Activated CD8-positive, alpha-beta memory T cell treated with anti-CD3 and anti-CD28 coated beads for 1 hour (primary cell): ENCODE data around the gene GRIP1.
"Not testable (repeated sequence)": the region's sequence is repeated elsewhere in the genome, so short reads cannot be mapped to it uniquely, and the experiment has no call there.

Experiments
- DNase-seq, 2 donors: peaks; one replicate each; pipeline ENCODE4 v3.0.0-alpha.2; 2020; ENCODE audit warnings: low read depth in 1 of 2; ENCODE audit errors: extremely low read depth in 1 of 2

GRIP1 gene

DNA sequence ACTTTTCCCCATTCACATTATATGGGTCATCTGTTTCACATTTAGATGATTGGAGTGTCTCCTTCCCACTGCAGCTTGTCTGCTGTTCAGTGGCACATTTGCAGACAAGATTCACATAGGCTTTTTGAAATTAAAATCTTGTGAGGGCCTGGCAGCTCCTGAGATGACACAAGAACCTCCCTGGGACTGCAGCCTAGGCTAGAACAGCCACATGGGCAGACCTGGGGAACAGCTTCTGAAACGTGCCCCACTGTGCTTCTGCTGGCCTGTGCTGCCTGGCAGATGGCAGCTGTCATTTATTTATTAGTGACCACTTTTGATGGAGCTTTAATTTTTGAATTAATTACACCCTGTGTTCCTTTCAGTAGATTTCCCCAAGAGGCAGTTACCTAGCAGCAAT, 137.4 kb downstream of the GRIP1 start:
- no peak for DNase-seq

DNA sequence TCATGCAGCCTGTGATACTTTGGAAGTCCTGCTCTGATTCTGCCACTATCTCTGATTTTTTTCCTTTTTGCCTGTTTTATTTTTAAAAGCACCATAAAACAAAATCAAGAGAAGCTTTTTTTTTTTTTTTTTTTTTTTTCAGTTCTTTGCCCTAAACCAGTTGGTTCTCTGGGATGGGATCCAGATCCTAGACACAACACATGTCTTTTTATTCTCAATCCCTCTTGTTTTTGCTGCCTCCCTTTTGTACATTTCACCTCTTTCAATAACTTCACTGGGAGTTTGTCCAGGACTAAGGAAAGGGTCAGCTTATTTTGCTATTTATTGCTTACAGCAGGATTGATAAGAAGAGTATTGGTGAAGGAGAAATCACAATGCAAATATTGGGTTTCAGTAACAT, 139.4 kb downstream of the GRIP1 start:
- DNase-seq = no peak

DNA sequence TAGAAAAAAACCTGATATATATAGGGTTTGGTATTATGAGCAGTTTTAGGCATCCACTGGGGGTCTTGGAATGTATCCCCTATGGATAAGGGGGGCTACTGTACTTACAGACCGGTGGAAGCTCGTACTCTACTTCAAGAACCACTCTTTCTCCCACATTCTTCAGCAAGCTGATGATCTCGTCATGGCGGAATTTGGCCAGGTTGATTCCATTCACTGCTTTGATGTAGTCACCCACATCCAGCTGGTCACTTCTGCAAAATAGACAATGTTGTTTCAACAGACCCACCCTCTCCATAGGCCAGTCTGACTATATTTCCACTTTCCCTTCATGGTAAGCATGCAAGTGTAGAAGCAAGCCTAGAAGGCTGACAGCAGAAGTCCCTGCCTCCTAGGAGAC, 139.9 kb downstream of the GRIP1 start:
- no peak for DNase-seq

DNA sequence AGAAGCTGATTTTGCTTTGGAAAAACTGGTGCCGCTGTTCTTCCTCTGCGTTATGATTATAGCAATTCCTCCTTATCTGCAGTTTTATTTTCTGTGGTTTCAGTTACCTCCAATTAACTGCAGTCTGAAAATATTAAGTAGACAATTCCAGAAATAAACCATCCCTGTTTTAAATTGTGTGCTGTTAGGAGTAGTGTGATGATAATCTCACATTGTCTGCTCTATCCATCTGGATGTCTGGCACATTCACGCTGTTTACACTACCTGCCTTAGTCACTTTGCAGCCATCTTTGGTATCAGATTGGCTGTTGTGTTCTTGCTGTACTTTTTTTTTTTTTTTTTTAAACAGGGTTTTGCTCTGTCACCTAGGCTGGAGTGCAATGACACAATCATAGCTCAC, 141.0 kb downstream of the GRIP1 start:
- DNase-seq = no peak

DNA sequence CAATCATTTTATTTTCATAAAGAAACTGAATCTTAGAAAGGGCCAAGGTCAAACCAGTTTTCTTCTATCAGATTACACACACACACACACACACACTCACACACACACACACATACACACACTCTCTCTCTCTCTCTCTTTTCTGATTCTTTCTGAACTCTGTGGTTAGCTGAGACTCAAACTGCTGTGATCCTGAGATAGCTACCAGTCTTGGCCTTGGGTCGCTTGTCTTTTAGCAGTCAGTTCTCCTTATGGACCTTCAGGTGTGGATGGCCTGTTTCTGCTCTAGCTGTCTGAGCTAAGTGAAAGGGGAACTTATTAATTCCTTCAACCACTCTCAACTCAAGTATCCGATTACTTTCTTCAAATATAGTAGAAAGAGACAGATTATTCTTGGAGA, 145.1 kb downstream of the GRIP1 start:
- DNase-seq = no peak

DNA sequence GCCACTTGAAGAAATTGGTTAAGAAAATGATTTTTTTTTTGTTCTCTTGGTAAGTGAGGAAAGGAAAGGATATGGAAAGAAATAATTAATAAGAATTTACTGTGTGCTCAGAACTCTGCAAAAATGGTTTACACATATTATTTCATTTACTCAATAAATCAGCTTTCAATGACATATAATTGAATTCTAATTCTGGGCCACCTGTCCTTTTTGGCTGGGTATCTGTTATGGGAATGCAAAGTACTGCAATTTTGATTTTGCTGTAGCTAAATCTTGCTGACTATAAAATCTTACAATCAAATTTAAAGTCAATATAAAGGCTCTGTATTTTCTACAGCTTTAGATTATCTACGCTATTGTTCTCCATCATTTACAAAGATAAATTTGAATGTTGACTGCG, 147.1 kb downstream of the GRIP1 start:
- DNase-seq = no peak

DNA sequence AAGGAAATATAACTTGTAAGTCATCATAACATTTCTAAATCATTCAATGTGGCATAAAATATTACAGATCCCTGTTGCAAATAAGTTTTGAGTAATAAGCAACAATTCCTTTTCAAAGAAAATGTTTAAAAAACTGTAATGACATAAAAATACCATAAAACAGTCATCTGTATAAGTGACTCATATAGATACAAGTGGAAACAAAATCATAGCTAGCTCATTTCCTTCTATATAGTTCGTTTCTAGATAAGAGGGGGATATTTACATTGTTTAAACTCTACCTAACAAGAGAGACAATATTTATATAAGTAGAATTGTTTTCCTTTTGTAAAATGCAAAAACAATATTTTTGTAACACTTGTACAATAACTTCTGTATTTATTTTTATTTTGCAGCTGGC, 148.9 kb downstream of the GRIP1 start:
- DNase-seq = no peak

DNA sequence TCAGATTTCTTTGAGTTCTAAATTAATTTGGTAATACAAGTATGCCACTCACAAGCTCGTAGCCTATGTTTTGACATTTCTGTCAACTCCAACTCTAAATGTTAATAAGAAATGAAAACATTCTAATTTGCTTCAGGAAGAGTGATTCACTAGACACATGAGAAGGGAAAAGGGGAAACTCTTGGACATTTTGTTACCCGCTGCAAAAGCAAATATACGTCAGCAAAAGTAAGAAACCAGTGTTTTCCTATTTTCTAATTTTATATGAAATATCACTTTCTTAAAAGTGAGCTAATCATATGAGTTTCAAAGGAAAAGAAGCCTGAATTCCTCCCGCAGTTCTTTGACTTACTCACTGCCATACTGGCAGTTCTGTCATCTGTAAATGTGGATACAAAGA, 162.3 kb downstream of the GRIP1 start:
- no peak for DNase-seq

DNA sequence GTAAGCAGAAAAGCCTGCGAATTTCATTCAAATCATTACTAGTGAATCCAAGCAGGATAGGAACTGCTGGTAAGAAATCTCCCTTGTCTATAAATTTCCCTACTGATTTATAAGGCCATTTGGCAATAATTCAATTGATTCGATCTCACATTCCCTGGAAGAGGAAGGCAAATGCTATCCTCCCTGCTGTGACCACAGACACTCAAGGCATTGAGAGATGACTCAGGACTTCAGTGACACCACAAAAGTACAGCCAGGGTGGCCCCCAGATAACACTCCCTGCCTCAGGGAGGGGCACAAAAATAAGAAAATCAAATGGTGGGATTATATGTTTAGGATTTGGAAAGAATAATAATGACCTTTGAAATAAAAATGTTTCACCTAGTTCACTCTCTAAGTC, 162.7 kb downstream of the GRIP1 start:
- DNase-seq = no peak

DNA sequence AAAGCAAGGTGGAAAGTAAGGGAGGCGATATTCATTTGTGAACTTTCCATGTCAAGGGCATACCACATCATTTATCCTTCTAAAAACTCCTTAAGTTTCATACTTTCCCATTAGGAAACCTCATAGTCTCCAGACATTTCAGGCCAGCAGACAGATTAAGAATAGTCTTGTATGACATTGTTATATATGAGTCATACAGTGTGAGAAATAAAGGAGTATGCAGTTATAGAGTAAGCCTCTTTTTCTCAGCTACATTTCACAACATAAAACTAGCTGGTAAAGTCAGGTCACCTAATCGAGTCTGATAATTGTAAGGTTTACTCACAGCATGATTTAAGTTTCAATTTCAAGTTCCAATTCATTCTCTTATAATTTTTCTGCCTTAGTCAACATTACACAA, 164.3 kb downstream of the GRIP1 start:
- DNase-seq = no peak

DNA sequence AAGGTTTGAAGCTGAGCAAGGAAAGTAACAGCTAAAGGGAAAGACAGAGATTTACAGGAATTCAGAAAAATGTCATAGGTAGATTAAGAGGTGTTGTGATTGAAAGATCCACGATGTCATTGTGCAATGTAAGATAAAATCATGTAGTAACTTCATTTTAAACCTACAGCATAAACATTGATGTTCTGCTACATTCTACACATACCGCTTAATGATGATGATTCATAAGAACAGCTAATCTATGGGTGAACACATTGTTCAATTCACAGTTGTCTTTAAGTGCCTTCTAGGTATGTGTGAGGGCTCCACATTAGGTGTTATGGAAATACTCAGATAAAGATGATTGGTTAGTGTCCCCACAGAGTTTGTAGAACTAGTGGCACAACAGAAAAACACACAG, 170.9 kb downstream of the GRIP1 start:
- no peak for DNase-seq

DNA sequence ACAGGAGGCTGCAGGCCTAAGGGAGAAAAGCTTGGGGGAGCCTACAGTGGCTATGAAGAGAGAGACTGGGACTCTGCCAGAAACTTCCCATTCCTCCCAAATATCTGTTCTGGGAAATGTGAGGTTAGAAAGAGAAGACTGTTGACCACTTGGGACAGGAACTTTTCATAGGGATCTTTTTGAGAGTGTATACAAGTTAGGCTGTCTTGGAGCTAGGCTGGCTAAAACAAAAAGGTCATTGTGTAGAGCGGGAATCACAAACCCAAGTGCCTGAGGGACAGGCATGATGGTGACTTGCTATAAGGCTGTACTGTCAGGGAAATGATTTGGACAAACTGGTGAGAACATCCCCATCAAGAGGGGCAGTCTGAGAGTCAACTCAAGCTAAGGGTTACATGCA, 175.1 kb downstream of the GRIP1 start:
- no peak for DNase-seq

DNA sequence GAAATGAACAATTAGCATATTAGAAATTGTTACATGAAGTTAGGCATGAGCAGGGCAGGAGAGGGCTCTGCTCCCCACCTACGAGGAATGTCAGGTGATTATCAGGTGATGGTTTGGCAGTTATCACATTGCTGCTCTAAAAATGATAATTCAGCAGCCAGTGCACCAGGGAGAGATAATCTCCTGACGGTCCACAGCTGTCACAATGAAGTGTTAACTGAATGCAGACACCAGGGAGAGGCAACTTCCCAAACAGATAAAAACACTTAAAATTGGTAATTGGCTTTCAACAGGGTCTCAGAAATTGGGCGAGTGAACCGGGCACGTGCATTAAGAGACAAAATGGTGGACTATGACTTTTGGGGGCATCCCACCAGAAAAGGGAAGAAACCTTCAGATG, 176.0 kb downstream of the GRIP1 start:
- DNase-seq = no peak

DNA sequence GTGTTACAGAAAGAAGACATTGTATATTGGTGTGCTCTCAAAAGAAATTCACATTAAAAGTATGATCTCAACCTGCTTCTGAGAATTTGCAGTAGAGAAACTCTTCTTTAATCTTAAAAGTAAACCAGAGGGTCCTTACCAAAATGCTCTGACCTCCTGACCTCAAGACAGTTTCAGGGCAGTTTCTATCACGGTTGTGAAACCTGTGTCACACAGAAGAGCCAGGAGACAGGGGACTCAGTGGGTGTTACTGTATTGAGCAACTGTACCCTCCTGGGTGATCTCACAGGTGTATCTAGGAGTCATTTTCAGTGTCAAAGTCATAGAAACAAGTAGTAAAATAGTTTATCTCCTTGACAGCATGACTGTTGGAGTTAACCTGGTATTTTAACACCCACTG, 178.0 kb downstream of the GRIP1 start:
- DNase-seq = no peak

DNA sequence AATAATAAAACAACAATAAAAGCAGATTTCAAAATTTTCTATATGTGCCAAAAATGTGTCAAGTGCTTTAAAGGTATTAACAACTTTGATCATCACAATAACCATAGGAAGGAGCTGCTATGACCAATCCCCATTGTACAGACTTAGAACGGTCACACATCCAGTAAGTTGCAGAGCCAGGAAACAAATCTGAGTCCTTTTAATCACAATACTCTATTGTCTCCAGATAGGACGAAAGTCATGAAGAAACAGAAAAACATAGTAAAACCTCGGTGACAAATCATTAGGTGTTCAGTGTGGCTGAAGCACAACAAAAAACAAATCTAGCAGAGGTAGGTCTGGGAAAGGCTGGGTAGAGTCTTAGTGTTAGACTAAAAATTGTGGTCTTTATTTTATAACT, 178.8 kb downstream of the GRIP1 start:
- no peak for DNase-seq

DNA sequence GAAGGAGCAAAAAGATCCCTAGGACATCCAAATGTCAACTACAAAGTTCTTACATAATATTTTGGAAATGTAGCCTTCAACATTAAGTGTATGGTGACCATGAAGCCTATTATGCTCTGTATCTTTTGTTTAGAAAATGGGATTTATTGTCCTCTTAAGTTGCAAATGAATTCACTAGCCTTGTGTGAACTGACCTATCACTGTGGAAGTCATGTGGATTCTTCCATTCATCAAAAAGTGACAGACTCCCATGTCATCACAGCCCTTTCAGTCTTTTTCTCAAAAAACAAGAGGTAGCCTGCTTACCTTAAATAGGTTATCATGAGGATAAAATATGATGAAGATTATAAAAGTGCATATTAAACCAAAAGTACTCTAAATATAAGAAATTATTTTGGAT, 179.9 kb downstream of the GRIP1 start:
- no peak for DNase-seq

DNA sequence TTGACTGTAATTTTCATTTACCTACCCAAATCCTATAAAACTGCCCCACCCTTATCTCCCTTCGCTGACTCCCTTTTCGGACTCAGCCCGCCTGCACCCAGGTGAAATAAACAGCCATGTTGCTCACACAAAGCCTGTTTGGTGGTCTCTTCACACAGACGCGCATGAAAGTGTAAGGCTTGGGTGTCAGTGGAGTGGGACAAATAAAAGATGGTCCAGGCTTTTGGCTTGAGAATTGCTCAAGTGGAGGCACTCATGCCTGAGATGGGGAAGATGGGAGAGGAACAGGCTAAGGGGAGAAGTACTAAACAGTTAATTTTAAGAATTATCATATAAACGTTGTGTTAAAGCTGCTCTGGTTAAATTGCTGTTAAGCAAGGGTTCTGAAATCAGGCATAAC, 180.8 kb downstream of the GRIP1 start:
- DNase-seq = not testable (repeated sequence)

DNA sequence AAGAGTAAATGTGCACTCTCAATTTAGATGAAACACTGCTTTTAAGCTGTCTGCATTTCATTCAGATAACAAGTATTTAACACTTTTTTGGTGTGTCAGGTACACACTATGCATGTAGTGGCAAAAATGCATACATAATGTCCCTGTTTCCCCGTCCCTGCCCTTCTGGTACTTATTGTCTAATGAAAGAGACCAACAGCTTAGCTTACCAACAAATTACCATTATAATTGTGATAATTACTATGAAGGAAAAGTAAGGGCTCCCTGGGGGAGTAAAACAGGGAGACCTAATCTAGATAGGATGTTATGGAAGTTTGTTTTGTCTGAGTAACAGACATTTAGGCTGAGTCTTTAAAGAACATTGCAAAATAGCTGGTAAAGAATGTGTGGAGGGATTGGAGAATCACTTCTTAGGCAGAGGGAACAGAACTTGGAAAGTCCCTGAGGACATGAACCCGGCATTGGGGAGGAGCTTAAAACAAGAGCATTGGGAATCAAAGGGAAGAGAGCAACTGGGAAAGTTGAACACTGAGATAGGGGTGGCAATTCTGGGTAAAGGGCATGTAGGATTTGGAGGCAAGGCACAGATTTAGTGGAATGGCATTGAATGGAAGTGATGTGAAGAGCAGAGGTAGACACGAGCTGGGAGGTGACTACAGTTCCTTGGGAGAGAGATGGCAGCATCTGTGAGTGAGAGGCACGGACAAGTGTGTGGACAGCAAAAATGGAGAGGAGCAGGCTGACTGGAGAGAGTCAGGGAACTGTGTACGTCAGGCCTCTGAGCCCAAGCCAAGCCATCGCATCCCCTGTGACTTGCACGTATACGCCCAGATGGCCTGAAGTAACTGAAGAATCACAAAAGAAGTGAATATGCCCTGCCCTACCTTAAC, 181.6 kb downstream of the GRIP1 start:
- no peak for DNase-seq

DNA sequence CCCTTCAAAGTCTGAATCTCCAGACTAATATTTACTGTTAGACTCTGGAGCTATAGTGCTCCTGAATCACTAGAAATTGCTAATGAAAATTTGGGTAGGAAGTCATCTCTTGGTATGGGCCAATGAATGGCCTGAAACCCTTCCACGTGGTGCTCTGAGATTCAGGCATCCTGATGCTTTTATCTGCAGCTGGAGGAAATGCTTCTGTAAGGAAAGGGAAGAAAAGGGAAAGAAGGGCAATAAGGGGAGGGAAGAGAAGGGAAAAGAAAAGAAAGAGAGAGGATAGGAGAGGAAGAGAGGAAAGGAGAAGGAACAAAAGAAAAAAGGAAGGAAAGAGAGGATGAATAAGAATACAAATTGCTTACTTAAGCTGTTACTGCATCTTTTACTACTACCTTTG, 182.3 kb downstream of the GRIP1 start:
- no peak for DNase-seq

DNA sequence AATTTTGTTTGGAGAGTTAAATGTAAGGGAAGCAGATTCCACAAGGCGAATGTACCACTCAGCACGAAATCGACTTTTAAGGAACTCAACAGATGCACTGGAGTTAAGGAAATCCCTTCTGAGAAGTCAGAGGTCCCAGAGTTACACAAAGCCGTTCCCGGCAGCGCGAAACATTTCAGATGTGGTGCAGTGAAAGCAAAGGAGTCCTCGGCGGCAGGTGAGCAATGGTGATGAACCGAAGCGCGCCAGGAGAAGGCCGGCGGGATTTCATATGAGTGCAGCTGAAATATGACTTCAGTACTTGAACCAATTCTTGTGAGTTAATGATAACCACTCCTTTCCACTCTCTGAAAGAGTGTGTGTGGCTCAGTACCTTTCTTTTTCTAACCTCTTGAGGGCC, 183.2 kb downstream of the GRIP1 start:
- no peak for DNase-seq

DNA sequence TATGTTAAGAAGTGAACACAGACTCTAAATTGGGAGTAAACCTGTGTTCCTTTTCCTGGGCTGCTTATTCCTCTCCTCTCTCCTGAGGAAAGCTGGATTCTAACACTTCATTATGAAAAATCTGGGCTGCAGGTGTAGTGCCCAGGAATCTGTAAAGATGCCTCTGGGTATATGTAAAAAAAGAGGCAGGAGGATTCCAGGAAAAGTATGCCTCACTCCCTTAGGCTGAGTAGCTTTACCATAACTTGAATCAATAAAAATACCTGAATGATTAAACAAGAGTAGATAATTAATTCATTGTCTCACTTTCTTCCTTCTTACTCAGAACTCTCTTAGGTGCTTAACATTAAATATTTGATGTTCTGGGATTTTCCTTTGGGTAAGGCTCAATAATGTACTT, 185.1 kb downstream of the GRIP1 start:
- no peak for DNase-seq

DNA sequence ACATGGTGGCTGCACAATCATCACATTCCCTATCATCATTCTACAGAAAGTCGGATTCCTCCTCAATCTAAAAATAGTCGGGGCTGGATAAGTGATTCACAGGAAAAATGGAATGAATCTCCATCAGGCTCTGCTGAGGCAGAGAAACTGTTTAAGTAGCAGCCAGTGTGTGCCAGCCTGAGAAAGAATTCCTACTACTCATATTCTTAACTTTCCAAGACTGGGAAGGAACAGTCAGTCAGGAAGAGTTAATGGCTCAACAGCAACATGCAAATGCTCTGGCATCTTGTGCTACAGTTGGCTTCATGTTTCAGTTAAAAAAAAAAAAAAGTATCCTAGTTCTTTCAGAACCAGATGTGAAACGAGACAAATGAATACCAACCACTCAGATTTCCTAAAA, 187.0 kb downstream of the GRIP1 start:
- no peak for DNase-seq
